GM03348 (cell line): ENCODE data around the gene HPCA.

ENCODE experiments used
- DNase-seq: peaks from one replicate; pipeline ENCODE4 v3.0.0; 2012; ENCODE audit warnings: low spot score

HPCA gene

DNA sequence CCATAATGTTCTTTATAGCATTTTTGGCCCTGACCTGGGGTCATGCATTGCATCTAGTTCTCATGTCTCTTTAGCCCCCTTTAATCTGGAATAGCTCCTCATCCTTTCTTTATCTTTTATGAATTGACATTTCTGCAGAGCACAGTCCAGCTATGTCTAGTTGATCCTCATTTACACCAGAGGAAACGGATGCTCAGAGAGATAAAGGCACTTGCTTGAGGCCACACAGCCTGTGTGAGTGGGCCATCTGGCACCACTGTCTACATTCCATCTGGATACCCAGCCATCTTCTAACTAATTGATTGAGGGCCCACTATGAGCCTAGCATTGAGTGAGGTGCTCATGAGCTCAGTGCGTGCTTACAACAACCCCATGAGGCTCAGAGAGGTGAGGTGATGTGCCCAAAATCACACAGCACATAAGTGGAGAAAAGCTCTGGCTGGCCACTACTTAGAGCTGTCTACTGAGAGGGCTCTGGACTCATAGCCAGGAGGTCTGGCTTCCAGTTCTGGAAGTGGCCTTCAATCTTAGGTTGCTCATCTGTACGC lies 3.5 kb downstream of the HPCA start:
- DNase-seq: no peak

DNA sequence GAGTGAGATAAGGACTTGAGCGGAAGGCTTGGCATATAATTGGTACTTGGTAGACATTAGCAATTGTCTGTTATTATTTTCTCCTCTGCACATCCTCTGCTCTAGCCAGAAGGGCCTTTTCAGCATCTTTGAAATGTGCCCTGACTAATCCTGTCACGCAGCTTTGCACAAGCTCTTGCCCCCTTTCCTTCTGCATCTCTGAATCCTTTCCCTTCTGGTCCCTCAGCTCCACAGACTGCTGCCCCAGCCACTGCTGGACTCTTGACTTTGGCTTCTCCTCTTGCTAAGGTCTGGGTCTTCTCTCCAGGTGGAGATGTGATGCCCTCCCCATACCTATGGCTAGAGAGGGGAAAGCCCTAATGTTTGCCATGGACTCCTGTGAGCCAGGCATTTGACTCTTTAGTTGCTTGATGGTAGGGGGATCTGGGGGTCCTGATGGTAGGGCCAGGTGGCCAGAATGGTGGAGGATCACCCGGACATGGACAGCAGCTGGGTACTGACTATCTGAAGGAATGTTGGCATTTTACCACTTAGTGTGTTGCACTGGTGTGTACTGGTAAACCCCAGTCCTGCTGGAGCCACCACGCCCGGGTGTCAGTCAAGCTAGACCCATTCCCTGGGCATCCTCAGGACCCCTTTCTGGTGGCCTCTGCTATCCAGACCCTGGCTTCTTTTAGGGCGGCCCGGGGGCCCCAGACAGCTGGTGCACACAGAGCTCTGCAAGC lies 4.4 kb downstream of the HPCA start:
- no peak for DNase-seq

DNA sequence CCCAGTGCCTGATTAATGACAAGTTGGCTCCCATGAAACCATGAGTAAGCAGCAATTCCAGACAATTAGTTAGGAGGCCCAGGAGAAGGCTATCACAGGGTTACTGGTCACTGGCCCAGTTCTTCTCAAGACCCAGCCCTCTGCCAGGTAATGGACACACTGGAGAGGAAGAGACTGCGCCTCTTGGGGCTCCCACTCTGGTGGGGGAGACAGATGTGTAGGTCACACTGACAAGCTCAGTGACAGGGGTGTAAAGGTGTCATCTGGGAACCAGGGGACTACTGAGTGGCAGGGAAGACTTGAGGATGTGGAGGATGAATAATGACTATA lies 4.9 kb downstream of the HPCA start:
- DNase-seq: no peak

DNA sequence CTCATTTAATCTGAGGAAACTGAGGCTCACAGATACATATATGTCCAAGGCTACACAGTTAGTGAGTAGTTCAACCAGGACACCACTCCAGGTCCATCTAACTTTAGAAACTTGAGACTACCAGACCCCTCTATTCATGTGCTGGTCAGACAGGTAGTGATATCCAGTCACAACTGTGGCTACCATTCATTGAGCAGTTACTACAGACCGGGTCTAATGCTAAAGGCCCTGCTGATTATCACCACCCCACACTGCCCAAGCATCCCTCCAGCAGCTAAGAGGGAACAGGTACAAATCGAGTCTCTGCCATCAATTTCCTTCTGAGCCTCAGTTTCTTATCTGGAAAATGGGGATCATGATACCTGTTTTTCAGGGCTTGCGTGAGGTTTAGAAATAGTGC lies 5.3 kb downstream of the HPCA start:
- no peak for DNase-seq

DNA sequence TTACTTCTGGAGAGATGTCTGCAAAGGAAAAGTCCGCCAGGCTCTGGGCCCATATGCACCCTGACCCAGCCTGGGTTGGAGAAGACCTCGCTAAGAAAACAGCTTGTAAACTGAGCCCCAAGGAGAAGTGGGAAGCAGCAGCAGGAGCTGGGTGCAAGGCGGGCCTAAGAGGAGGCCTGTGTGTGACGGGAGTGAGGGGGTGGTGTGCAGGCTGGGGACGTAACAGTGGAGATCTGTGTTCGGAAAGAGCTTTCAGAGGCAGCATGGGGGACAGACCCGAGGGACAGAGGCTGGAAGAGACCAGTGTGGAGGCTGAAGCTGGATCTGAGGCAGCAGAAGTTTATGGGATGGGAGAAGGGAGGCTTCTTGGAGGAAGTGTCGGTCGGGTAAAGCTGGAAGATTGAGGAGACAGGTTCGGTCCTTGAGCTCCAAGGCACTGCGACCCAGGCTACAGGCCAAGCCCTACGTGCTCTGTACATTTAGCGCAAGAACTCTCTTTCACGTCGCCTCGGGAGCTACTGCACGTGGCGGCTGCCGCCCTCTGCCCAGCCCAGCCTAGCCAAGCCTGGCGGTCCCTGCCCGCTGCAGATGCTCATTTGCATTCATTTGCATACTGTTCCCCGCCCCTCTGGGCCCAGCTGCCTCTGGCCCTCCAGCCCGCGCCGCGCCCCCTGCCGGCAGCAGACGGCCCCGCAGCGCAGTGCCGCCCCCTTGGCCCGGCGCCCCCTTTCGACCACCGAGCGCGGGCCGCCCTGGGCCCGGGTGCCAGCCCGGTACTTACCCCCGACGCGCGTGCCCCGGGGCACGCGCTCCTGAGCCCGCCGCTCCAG lies 6.3 kb downstream of the HPCA start:
- peak; percentile 79 for DNase-seq

DNA sequence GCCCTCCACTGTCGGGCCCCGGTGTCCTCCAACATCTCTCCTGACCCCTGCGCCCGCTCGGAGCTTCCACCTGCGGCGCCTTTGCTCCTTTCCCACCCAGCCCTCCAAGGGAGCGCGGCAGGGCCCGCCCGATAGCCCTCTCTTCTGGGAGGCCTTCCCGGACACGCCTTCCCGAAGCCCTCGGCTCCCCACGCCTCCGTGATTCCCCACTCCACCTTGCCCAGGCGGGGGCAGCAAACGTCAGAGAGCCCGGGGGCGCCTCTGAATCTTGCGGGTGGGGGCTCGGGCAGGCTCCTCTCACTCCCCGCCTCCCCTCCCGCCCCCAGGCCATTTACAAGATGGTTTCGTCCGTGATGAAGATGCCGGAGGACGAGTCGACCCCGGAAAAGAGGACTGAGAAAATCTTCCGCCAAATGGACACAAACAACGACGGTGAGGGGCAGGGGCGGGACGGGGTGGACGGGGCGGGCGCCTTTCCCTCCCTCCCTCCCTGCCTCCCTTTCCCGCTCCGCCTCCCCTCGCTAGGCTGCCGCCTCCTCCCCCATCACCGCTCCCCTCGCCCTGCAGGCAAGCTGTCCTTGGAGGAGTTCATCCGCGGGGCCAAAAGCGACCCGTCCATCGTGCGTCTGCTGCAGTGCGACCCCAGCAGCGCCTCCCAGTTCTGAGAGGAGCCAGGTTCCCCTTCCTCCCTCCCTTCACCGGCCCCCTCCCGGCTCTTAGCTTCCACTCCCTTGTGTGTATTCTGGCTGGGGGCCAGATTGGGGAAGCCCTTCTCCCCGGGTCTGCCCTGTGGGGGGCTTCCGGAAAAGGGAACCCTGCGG lies 7.1 kb downstream of the HPCA start:
- peak; percentile 75 for DNase-seq

DNA sequence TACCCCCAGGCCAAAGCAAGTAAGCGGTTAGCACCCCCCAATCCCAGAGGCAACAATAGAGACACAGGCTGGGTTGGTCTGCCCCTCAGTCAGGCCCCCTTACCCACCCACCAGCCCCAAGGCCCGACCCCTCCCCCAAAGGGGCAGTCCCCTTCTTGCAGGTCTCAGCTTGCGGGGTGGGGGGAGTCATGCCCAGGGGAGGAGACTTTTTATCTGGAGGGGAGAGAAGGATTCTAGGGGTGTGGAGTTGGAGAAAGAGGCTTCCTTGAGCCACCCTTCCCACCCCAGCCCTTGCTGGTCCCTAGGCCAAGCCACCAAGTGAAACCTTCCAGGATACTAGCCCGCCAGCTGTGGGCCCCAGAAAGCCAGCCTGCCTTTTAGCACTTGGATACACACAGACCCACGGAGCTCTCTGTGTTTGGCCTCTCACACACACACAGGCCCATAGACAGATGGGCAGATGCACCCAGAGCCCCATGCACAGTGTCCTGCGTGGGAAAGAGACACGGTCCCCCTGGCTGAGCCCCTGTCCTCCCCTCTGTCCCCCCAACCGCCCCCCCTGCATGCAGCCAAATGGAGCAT lies 7.8 kb downstream of the HPCA start:
- no peak for DNase-seq

DNA sequence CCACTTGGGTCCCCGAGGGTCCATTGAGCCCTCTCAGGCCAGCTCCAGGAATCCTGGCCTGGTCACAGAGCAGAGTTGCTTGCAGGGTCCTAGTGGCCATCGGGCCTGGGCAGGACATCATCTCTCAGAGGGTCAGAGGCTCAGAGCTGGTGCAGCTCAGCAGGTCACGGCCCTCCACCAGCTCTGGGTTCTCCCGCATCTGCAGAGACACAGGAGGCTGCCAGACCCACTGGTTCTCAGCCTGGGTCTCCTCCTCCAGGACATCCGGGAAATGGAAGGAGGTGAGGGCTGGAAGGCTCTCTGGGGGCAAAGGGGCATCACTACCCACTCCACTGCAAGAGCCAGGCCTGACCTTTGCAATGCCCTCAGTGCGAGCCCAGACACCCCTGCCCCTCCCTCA lies 8.4 kb downstream of the HPCA start:
- DNase-seq: no peak

DNA sequence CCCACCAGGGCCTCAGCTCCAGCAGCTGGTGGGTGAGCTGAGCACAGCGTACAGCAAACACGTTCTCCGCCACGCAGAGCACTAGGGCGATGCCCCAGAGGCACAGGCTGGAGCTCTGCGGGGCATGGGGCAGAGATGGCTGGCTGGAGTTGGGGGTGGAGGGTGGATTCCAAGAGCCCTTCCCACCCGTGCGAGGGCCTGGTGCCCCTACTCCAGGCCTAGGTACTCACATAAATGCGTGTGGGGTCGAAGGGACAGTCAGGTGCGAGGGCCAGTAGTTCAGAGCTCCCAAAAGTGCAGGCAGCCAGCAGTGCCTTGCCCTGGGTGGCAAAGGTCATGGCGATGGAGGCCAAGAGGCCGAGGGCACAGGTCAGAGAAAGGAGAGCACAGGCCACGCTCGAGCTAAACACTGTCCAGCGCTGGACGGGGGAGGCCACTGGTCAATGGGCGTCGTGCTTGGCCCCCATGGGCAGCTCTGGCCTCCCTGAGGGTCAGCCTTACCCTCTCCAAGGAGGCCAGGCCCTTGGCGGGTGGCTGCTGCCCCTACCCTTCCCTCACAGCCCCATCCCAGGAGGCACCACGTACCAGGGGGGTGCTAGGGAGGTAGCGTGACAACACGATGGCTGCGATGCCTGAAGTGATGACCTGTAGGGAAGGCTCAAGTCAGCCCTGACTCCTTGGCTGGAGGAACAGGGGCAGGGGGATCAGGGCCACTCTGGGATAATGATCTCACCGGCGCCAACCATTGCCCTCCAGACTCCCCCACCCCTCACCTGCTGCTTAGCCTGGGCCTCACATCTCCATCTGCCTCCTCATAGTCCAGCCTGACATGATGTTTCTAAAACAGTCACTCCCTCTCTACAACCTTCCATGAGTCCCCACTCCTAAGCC lies 9.3 kb downstream of the HPCA start:
- no peak for DNase-seq

DNA sequence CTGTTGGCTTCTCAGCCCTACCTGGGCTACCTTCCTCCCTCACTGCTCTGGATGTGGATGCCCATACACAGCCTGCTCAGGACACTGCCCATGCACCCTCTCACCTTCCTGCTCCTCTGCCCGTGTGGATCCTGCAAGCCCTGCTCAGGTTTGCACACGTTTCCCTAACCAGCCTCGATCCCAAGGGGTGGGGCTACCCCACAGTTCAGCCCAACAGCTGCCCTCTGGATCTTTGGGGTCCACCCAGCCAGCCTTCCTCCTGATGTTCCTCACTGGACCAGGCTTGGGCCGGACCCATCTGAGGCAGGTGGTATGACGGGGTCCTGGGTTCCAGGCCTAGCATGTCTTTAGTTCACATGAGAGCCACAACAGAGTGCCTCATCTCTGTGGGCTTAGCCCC lies 10.2 kb downstream of the HPCA start:
- DNase-seq: no peak

DNA sequence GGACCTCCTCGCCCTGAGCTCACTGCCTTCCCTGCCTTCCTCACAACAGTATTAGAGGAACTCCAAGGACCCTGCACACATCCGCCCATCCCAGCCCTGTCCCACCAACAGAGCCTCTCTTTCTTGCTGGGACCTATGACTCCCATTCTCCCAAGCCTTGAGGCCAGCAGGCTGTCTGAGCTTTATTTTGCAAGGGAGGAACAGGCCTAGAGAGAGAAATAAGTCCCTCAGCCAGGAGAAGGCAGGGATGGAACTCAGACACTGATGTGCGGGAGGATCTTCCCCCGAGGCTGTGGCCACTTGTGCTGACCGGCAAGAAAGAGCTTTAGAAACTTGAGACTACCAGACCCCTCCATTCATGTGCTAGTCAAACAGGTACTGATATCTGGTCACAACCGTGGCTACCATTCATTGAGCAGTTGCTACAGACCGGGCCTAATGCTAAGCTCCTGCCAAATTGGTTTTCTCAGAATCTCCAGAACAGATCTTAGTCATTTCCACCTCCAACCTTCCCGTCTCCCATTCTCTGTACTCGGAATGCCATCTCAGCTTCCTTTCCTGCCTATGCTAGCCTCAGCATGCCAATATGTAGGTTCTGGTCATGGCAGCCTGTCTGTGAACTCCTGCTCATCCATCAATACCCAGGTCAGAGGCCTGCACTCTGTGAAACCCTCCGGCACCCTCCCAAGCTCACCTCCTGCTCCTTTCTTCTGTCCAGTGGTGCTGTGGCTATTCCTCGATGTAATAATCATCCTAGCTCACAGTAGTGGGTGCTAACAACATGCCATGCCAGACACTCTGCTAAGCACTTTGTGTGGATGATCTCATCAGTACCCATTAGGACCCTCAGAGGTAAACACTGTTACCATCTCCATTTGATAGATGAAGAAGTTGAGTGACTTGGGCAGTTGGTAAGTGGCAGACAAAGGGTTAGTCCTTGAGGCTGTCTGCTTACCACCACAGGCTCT lies 11.1 kb downstream of the HPCA start:
- DNase-seq: no peak

DNA sequence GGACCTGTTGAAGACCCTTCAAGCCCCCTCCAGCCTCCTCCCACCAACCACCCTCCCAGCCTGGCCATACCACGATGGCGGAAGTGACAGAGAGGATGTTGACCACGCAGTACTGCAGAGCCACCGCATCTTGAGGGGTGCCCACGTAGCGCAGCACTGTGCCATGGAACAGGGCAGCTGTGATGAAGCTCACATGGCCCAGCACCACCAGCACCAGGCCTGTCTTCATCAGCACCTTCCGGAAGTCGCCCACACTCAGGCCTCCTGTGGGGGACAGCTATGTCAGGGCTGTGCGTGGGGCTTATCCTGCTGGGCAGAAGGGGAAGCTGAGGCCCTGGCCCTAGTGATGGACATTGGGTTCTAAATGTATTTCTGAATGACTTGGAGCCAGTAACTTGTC lies 11.8 kb downstream of the HPCA start:
- DNase-seq: no peak

DNA sequence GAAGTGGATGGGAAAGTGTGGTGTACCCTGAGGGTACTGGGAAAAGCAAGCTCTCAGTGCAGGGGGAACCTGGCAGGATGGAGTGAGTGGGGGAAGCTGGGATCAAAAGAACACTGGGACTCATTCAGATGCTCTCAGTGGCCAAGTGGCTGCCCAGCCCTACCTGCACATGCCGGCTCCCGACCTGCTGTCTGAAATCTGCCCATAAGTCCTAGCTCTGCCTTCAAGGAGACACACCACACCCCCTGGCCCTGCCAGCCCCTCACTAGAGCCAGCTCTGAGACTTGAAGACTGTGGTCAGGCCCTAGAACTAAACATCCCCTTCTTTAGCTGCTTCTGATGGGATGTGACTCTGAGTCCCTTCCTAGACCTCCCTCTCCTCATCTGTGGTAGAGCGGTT lies 12.7 kb downstream of the HPCA start:
- no peak for DNase-seq

DNA sequence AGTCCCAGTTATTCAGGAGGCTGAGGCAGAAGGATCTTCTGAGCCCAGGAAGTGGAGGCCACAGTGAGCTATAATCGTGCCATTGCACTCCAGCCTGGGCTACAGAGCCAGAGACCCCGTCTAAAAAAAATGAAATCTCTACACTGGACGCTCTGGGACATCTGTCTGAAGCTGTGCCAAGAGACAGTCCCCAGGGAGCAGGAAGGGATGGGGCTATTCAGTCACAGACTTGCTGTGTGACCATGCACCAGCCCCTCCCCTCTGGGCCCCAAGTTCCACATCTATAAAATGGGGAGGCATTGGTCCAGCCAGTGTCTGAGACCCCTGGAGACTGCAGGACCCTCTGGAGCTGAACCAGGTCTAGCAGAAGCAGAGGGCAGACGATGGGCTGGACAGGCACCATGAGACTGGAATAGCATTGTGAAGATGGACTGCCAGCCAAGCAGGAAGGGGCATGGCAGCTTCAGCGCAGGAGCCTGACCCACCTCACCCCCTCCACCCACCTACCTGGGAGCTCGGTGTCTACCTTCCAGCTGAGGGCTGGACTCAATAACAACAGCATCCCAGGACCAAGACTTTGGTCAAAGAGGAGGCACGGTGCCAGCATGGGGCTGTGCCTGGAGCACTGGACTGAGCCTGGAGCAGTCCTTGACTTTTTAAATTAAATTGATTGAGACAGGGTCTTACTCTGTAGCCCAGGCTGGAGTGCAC lies 13.4 kb downstream of the HPCA start:
- no peak for DNase-seq

DNA sequence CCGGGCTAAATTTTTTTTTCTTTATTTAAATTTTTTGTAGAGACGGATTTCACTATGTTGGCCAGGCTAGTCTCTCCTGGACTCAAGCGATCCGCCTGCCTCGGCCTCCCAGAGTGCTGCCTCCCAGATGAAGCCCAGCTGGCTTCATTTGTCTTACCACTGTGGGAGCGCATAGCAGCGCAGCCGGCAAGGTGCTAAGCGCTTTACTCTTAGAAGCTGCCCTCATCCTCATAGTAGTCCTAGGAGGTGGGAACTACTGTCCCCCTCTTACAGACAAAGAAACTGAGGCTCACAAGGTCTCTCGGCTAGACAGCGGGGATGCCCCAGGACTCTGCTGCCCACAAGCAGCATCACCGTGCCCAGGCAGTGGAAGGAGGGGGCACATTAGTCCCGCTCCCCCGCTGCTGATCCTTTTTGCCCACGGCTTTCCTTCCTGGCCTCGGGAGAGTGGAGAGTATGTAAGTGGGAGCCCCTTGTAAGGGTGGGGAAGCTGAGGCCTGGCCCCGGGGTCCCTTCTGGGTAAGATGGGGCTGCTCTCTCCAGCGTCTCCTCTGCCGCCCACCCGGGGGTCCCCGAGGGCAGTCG lies 14.2 kb downstream of the HPCA start:
- no peak for DNase-seq

DNA sequence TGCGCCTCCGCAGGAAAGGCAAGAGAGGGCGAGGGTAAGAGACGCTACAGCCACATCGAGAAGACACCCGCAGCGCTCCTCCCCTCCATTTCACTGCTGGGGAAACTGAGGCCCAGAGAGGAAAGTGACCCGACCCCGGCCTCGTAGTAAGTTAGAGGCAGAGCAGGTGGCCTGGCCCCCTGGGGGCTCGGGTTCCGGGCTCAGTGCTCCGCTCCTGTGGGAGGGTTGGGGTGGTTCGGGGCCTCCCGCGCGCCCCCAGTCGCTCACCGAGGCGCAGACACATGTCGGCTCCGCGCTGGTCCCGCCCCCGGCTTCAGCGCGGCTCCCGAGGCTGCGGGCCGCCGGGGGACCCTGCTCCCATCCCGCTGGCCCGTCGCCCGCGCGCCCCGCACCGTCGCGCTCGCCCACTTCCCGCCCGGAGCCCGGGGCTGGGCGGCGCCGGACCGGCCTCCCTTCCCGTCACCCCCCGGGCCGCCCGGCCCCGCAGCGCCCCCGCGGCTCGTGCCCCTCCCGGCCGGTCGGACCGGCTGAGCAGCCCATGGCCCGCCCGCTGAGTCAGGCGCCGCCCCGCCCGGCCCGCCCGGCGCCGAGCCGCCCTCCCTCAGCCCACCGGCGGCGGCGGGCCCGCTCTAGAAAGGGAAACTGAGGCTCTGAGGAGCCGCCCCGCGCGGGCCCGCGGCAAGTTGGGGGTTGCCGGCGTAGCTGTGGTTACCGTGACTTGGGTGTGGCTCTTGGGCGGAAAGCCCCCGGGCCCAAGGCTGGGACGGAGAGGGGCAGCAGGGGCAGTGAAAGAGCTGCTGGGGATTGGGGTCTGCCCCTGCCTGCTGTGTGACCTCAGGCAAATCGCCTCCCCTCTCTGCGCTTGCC lies 14.9 kb downstream of the HPCA start, which contains the start of gene TMEM54:
TSS of gene TMEM54 (minus strand) at position 434 of the 867 bp plus-strand sequence. CDS start at position 283, 151 bp downstream.
- peak; percentile 92 for DNase-seq

DNA sequence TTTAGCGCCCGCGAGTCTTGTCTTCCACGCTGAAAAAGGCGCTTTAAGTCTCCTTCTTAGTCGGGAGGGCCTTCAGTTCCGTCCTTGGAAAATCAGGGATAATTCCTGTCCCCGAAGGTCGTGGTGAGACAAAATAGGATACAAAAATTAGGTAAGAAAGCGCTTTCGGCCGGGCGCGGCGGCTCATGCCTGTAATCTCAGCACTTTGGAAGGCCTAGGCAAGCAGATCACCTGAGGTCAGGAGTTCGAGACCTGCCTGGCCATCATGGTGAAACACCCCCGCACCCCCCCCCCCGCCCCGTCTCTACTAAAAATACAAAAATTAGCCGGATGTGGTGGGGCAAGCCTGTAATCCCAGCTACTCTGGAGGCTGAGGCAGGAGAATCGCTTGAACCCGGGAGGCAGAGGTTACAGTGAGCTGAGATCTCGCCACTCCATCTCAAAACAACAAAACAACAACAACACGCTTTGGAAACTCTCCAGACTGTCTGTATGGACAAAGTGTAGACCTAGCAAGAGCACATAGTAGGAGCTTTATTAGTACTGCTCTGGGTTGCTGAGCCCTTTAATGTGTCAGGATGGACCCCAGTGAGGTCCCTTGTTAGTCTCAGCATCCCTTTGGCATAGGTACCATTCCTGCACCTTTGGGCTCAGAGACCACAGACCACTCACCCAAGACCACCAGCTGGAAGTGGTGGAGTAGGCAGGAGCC lies 15.7 kb downstream of the HPCA start:
- DNase-seq: no peak
